Activated CD8-positive, alpha-beta memory T cell treated with anti-CD3 and anti-CD28 coated beads, Interleukin-2, amount 10 ng/mL, durations not matched to agents 7 days and 5 days (primary cell): ENCODE measurements around the gene ROCK2. TPM values are rescaled to one million over a fixed set of nuclear protein-coding genes. Genes with fewer than 3 reads are reported as not detected.

Experiments
- ATAC-seq: fragments of 150-1000 bp; cut with Tn5 transposase; one replicate; pipeline ENCODE4 v1.10.0; 2021; ENCODE audit warnings: moderate library complexity
- CTCF ChIA-PET: fragments of 350-600 bp; sonication (Branson Sonifier 250); formaldehyde crosslinking; loops from one replicate; lab custom pipeline; 2021; ENCODE audit warnings: antibody characterized with exemption; lab: Charles Lee
- DNase-seq: peaks from one replicate; pipeline ENCODE4 v3.0.0-alpha.2; 2020
- H3K27ac Mint-ChIP-seq: one replicate; pipeline ENCODE4 v1.8.0; 2021; ENCODE audit warnings: mild to moderate bottlenecking, mixed read lengths
- H3K27me3 Mint-ChIP-seq: one replicate; pipeline ENCODE4 v1.8.0; 2021; ENCODE audit warnings: mixed read lengths
- H3K36me3 Mint-ChIP-seq: one replicate; pipeline ENCODE4 v1.8.0; 2021; ENCODE audit warnings: mild to moderate bottlenecking, mixed read lengths
- H3K4me1 Mint-ChIP-seq: one replicate; pipeline ENCODE4 v1.8.0; 2021; ENCODE audit warnings: mixed read lengths
- H3K4me3 Mint-ChIP-seq: one replicate; pipeline ENCODE4 v1.8.0; 2021; ENCODE audit warnings: mild to moderate bottlenecking, moderate library complexity, mixed read lengths
- H3K9me3 Mint-ChIP-seq: one replicate; pipeline ENCODE4 v1.8.0; 2022; ENCODE audit warnings: low read depth, mixed read lengths
- total RNA-seq, 2 experiments: library from RNA; stranded (reverse); gene quantifications; one replicate each; pipeline ENCODE4 v1.2.3, GENCODE V29; 2021

The ROCK2 gene
- total RNA-seq, 2 experiments from 2014 or later: 19.4 to 22.3 TPM

DNA sequence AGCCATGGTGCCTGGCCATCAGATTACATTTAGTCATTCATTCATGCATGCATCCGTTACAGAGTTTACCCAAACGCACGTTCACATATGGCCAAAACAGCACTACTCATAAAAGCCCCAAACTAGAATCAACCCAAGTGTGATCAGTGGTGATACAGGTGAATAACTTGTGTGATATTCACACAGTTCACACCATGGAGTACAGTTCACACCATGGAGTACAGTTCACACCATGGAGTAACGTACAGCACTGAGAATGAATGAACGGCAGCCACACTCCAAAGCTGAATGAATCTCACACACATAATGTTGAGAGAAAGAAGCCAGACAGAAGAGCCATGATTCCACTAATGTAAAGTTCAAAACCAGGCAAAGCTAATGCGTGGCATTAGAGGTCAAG is 201.4 kb downstream of the ROCK2 start:
- H3K4me3 Mint-ChIP-seq: no peak overlapping the region
- no peak overlapping the region for H3K27ac Mint-ChIP-seq
- no peaks in the 10 kb centered on the region for H3K4me1 Mint-ChIP-seq
- CTCF ChIA-PET: interaction anchor here (1.4 to 2.2 kb wide), 3 partner anchors 10 to 440 kb away, joined by 4 to 11 read pairs (median 4); a partner anchor contains a TSS
- DNase-seq (no peak), ATAC-seq (no peak)
- no peaks in the 10 kb centered on the region for H3K9me3 Mint-ChIP-seq
- H3K27me3 Mint-ChIP-seq: peaks cover 26% of the 10 kb centered on the region
- no peaks in the 10 kb centered on the region for H3K36me3 Mint-ChIP-seq

- Mint-ChIP-seq H3K27me3 (peaks cover 26% of the 10 kb centered on the region), H3K27ac (no peak overlapping the region), H3K4me1 (no peaks in the 10 kb centered on the region), H3K36me3 (no peaks in the 10 kb centered on the region), H3K9me3 (no peaks in the 10 kb centered on the region), H3K4me3 (no peak overlapping the region)
- DNase-seq (no peak), ATAC-seq (peak; percentile 33)
- CTCF ChIA-PET: interaction anchor here (0.6 to 1.4 kb wide), 3 partner anchors 10 to 440 kb away, joined by 3 to 4 read pairs (median 3); a partner anchor contains a TSS
These were observed 202.1 kb downstream of the ROCK2 start for GRCh38 chr2:11142330-11142729.

GRCh38 chr2:11141319-11141718 is 203.1 kb downstream of the ROCK2 start:
- ATAC-seq (no peak), DNase-seq (no peak)
- H3K4me1 Mint-ChIP-seq: no peaks in the 10 kb centered on the region
- H3K9me3 Mint-ChIP-seq: no peaks in the 10 kb centered on the region
- no peaks in the 10 kb centered on the region for H3K36me3 Mint-ChIP-seq
- H3K27ac Mint-ChIP-seq: no peak overlapping the region
- H3K27me3 Mint-ChIP-seq: peaks cover 30% of the 10 kb centered on the region
- no peak overlapping the region for H3K4me3 Mint-ChIP-seq
- CTCF ChIA-PET: no interaction called here

DNA sequence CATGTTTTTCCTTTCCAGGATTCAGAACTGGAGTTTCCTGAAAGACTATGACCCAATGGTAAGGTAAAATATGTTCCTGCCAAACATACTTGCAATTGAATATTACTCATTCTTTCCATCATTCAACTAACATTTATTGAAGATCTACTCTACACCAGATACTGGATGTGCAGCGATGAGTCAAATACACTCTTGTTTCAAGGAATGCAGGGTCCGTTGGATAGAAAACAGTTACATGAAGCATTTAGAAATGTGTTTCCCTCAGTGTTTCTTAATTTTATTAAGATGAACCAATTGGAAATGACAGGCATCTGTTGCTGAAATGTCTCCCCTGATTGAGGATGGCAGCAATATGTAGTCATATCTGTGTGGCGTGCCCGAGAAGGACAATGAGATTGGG is 203.9 kb downstream of the ROCK2 start:
- ATAC-seq (no peak), DNase-seq (no peak)
- Mint-ChIP-seq H3K27ac (no peak overlapping the region), H3K4me3 (no peak overlapping the region), H3K36me3 (no peaks in the 10 kb centered on the region), H3K9me3 (no peaks in the 10 kb centered on the region), H3K27me3 (peaks cover 33% of the 10 kb centered on the region), H3K4me1 (no peaks in the 10 kb centered on the region)
- CTCF ChIA-PET: interaction anchor here (0.7 kb wide), 1 partner anchor 208 kb away, joined by 3 read pairs; no protein-coding TSS in a partner anchor

GRCh38 chr2:11134349-11134748 is 210.1 kb downstream of the ROCK2 start:
- peaks cover 13% of the 10 kb centered on the region for H3K27me3 Mint-ChIP-seq
- H3K4me1 Mint-ChIP-seq: peaks cover 26% of the 10 kb centered on the region
- CTCF ChIA-PET: interaction anchor here (1.4 to 7.2 kb wide), 8 partner anchors 11 to 450 kb away, joined by 5 to 121 read pairs (median 36); partner anchors contain the start of gene SLC66A3
- no peaks in the 10 kb centered on the region for H3K9me3 Mint-ChIP-seq
- ATAC-seq (no peak), DNase-seq (no peak)
- H3K27ac Mint-ChIP-seq: no peak overlapping the region
- no peaks in the 10 kb centered on the region for H3K36me3 Mint-ChIP-seq
- no peak overlapping the region for H3K4me3 Mint-ChIP-seq

- H3K27me3 Mint-ChIP-seq: peaks cover 13% of the 10 kb centered on the region
- no peaks in the 10 kb centered on the region for H3K36me3 Mint-ChIP-seq
- H3K27ac Mint-ChIP-seq: no peak overlapping the region
- no peak overlapping the region for H3K4me3 Mint-ChIP-seq
- DNase-seq (no peak), ATAC-seq (no peak)
- no peaks in the 10 kb centered on the region for H3K9me3 Mint-ChIP-seq
- CTCF ChIA-PET: interaction anchor here (1.2 to 7.2 kb wide), 15 partner anchors 10 to 548 kb away, joined by 3 to 121 read pairs (median 17); partner anchors contain the start of genes E2F6 and SLC66A3
- peaks cover 26% of the 10 kb centered on the region for H3K4me1 Mint-ChIP-seq
These were observed 210.5 kb downstream of the ROCK2 start for GRCh38 chr2:11133936-11134320.

DNA sequence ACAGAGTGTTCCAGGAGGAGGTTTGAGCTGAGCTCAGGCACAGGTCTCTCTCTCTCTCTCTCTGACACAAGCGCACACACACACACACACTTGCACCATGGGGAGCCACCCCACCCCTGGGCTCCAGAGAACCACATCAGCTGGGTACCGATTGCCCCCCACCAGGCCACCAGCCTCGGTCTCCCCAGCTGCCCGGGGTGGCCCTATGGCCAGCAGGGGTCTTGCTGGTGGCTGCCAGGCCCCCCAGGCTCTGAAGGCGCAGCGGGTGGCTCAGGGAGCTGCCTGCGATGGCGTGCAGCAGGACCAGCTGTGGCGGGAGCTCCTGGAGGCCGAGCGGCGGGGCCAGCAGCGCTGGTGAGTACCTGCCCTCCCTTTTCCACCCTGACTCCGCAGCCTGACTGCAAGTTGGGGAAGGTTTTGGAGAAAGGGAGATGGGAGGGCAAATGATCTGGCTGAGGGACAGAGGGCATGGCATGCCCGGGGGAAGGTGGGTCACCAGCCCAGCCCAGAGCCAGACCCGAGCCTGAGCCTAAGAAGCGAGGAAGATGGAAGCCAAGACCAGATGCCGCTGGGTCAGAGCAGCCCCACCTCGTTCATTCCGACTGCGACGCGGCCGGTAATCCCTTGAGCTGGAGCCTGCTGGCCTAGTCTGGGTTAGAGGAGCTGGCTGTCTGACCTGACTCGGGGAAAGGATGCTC is 211.0 kb downstream of the ROCK2 start:
- peak overlapping the region; percentile 68 for H3K4me3 Mint-ChIP-seq
- no peak for ATAC-seq
- CTCF ChIA-PET: interaction anchor here (0.6 to 7.2 kb wide), 39 partner anchors 9 to 549 kb away, joined by 3 to 121 read pairs (median 5); partner anchors contain the start of genes E2F6, PDIA6 and SLC66A3
- H3K27me3 Mint-ChIP-seq: peaks cover 13% of the 10 kb centered on the region
- no peak for DNase-seq
- H3K36me3 Mint-ChIP-seq: no peaks in the 10 kb centered on the region
- H3K27ac Mint-ChIP-seq: peak overlapping the region; percentile 79
- no peaks in the 10 kb centered on the region for H3K9me3 Mint-ChIP-seq
- peaks cover 26% of the 10 kb centered on the region for H3K4me1 Mint-ChIP-seq

- DNase-seq: no peak
- ATAC-seq: no peak
- no peak overlapping the region for H3K27ac Mint-ChIP-seq
These were observed 212.3 kb downstream of the ROCK2 start for GRCh38 chr2:11132036-11132671.

DNA sequence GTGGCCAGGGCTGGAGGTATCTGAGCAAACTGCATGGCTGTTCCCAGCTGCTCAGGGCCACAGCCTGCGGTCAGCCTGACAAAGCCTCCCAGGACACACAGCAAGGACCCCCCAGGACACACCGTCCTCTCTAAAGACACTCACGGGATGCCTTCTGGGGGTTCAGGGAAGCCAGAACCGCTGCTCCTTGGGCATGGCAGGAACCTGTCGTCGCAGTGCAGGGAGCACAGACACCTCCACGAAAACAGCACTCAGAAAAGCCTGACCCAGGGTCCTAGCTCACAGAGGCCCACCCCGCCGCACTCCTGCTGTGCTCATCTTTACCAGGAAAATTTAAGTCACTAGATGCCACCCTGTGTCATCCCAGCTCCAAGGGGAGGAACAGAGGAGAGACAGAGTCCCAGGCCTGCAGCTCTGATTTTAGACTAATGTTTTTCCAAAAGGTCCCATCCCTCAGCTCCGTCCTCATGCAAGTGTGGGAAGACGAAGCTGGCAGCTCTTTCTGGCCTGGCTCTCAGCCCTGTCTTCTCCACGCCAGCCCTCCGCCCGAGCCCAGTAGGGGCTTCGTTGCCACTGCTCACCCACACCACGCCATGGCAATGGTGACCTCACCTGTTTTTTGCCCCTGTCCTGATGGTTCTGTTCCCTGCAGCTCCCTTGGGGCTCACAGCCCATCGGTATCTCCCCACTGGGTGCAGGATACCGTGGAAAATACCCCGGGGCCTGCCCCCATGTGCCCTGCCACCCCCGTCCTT is 213.1 kb downstream of the ROCK2 start:
- H3K4me3 Mint-ChIP-seq: no peak overlapping the region
- DNase-seq (no peak), ATAC-seq (no peak)
- H3K27ac Mint-ChIP-seq: no peak overlapping the region
- CTCF ChIA-PET: interaction anchor here (0.9 to 7.2 kb wide), 22 partner anchors 8 to 453 kb away, joined by 3 to 121 read pairs (median 10); partner anchors contain the start of genes E2F6, PDIA6, ROCK2 and SLC66A3
- H3K36me3 Mint-ChIP-seq: no peaks in the 10 kb centered on the region
- peaks cover 13% of the 10 kb centered on the region for H3K27me3 Mint-ChIP-seq
- H3K4me1 Mint-ChIP-seq: peaks cover 26% of the 10 kb centered on the region
- no peaks in the 10 kb centered on the region for H3K9me3 Mint-ChIP-seq

More at GRCh38 chr2:11132036-11132671, 212.3 kb downstream of the ROCK2 start:
- Mint-ChIP-seq H3K9me3 (no peaks in the 10 kb centered on the region), H3K4me3 (peak overlapping the region; percentile 68), H3K27me3 (peaks cover 16% of the 10 kb centered on the region), H3K36me3 (no peaks in the 10 kb centered on the region), H3K4me1 (peaks cover 26% of the 10 kb centered on the region)
- CTCF ChIA-PET: interaction anchor here (0.6 to 7.2 kb wide), 39 partner anchors 9 to 550 kb away, joined by 3 to 121 read pairs (median 5); partner anchors contain the start of genes E2F6, PDIA6, ROCK2 and SLC66A3

Other genes starting within 250 kb of the ROCK2 start
- gene SLC66A3, start 189.2 kb downstream of the ROCK2 start, total RNA-seq: 10 to 100 TPM in 1 of 2 experiments, 1 to 10 TPM in 1; 9.9 to 15.9 TPM
- gene E2F6, start 121.5 kb upstream of the ROCK2 start, total RNA-seq: 10 to 100 TPM in 1 of 2 experiments, 1 to 10 TPM in 1; 7.5 to 11.8 TPM
- 1 to 10 TPM in 1 of 2 experiments, under 1 TPM in 1; 0.91 to 1.4 TPM for gene GREB1, start 189.4 kb upstream of the ROCK2 start, total RNA-seq